H54 (cell line): Measurements from ENCODE around the gene SLBP.
"Not testable (repeated sequence)": the region's sequence is repeated elsewhere in the genome, so short reads cannot be mapped to it uniquely, and the experiment has no call there.

Experiments
- DNase-seq: peaks from one replicate; pipeline ENCODE4 v3.0.0; 2011; ENCODE audit warnings: low spot score, mixed read lengths; ENCODE audit not compliant: insufficient read length
- FAIRE-seq: peaks from 3 replicates; lab custom pipeline; 2011; peaks lifted over from hg19 to GRCh38; lab: Jason Lieb, UNC
- POLR2A ChIP-seq: IDR thresholded peaks from 2 replicates; pipeline ENCODE4 v1.6.1; 2011; ENCODE audit warnings: low read depth, mild to moderate bottlenecking, low read length

SLBP gene

GRCh38 chr4:1676605-1677525 lies 35.3 kb downstream of the SLBP start:
- FAIRE-seq: no peak
- TF ChIP-seq POLR2A: no peak

GRCh38 chr4:1675802-1676137 lies 36.3 kb downstream of the SLBP start:
- TF ChIP-seq POLR2A: no peak
- no peak for FAIRE-seq
- DNase-seq: no peak

More at GRCh38 chr4:1676605-1677525, 35.3 kb downstream of the SLBP start:
- no peak for DNase-seq

- FAIRE-seq (no peak), DNase-seq (no peak)
- TF ChIP-seq POLR2A: no peak
These were observed 36.9 kb downstream of the SLBP start for GRCh38 chr4:1675136-1675801.

GRCh38 chr4:1674682-1675081 lies 37.4 kb downstream of the SLBP start:
- no peak for TF ChIP-seq POLR2A
- FAIRE-seq: no peak
- no peak for DNase-seq

- no peak for TF ChIP-seq POLR2A
- FAIRE-seq: no peak
- no peak for DNase-seq
These were observed 38.4 kb downstream of the SLBP start for GRCh38 chr4:1673671-1674070.

GRCh38 chr4:1671011-1671410 lies 41.1 kb downstream of the SLBP start:
- not testable (repeated sequence) for FAIRE-seq, DNase-seq

- FAIRE-seq (no peak), DNase-seq (no peak)
- TF ChIP-seq POLR2A: no peak
These were observed 41.8 kb downstream of the SLBP start for GRCh38 chr4:1670279-1670678.

GRCh38 chr4:1669850-1670249 lies 42.3 kb downstream of the SLBP start:
- FAIRE-seq (no peak), DNase-seq (no peak)
- no peak for TF ChIP-seq POLR2A

- TF ChIP-seq POLR2A: no peak
- FAIRE-seq (no peak), DNase-seq (no peak)
These were observed 42.8 kb downstream of the SLBP start for GRCh38 chr4:1669270-1669669.

GRCh38 chr4:1668488-1668840 lies 43.7 kb downstream of the SLBP start:
- DNase-seq: no peak
- TF ChIP-seq POLR2A: no peak
- FAIRE-seq: no peak

GRCh38 chr4:1667273-1667672 lies 44.8 kb downstream of the SLBP start:
- DNase-seq: no peak
- TF ChIP-seq POLR2A: no peak
- no peak for FAIRE-seq

GRCh38 chr4:1666391-1666790 lies 45.7 kb downstream of the SLBP start:
- no peak for TF ChIP-seq POLR2A
- no peak for DNase-seq
- FAIRE-seq: no peak

- DNase-seq (no peak), FAIRE-seq (no peak)
- TF ChIP-seq POLR2A: no peak
These were observed 48.0 kb downstream of the SLBP start for GRCh38 chr4:1664141-1664540.

- DNase-seq: no peak
- no peak for FAIRE-seq
- no peak for TF ChIP-seq POLR2A
These were observed 48.6 kb downstream of the SLBP start for GRCh38 chr4:1663549-1663948.

- DNase-seq (no peak), FAIRE-seq (no peak)
- no peak for TF ChIP-seq POLR2A
These were observed 50.4 kb downstream of the SLBP start for GRCh38 chr4:1661695-1662094.
